Hepatocyte (in vitro differentiated cells): ENCODE measurements around the gene BPIFB2.

Experiments
- CTCF ChIP-seq: fragments of 200-600 bp; sonication (generic); IDR thresholded peaks from 2 replicates; pipeline ENCODE4 v1.5.1; 2016; ENCODE audit warnings: antibody characterized with exemption, mild to moderate bottlenecking; ENCODE audit not compliant: poor library complexity
- EZH2 ChIP-seq: fragments of 200-600 bp; sonication (generic); IDR thresholded peaks from 2 replicates; pipeline ENCODE4 v1.6.1; 2016; ENCODE audit warnings: antibody characterized with exemption, mild to moderate bottlenecking, borderline replicate concordance

- TF ChIP-seq CTCF: no peak
- TF ChIP-seq EZH2: no peak
These were observed 16.1 kb downstream of the BPIFB2 start for GRCh38 chr20:33023439-33024242.
